ENCODE data around the gene RNF32.

DNA sequence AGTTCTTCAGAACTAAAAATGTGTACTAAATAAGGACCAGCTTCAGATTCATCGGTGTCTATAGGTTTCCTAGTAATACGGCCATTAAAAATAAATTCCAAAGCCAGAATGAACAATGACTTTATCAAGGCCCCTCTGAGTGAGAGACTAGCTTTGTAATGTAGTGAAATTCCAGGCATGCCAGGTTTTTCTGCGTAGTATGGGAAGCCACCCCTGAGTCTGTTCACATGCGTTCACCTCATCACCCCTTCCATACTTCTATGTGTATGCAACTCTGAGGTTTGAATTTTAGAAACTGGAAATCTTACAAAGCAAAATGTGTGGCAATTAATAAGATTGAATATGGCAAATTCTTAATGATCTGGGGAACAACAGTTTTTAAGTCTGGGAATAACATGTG lies 24.5 kb downstream of the RNF32 start:
- TF ChIP-seq, protein P1, sequence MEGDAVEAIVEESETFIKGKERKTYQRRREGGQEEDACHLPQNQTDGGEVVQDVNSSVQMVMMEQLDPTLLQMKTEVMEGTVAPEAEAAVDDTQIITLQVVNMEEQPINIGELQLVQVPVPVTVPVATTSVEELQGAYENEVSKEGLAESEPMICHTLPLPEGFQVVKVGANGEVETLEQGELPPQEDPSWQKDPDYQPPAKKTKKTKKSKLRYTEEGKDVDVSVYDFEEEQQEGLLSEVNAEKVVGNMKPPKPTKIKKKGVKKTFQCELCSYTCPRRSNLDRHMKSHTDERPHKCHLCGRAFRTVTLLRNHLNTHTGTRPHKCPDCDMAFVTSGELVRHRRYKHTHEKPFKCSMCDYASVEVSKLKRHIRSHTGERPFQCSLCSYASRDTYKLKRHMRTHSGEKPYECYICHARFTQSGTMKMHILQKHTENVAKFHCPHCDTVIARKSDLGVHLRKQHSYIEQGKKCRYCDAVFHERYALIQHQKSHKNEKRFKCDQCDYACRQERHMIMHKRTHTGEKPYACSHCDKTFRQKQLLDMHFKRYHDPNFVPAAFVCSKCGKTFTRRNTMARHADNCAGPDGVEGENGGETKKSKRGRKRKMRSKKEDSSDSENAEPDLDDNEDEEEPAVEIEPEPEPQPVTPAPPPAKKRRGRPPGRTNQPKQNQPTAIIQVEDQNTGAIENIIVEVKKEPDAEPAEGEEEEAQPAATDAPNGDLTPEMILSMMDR (IDR thresholded peaks at IDR 0.05) = no peak
- TF ChIP-seq POLR2A (IDR thresholded peaks at IDR 0.05) = no peak

All from Peyer's patch (tissue), 4 donors.